BE2C (cell line): Measurements from ENCODE around the gene HOXC5.

Experiments used
- DNase-seq: peaks from one replicate; pipeline ENCODE4 v3.0.0-alpha.2; 2020
- H3K27me3 ChIP-seq: fragments of 250-450 bp; sonication (Bioruptor Pico); 2 replicates; pipeline ENCODE4 v1.5.1; 2020; ENCODE audit warnings: mild to moderate bottlenecking
- H3K36me3 ChIP-seq: fragments of 250-450 bp; sonication (Bioruptor Pico); 2 replicates; pipeline ENCODE4 v1.5.1; 2020; ENCODE audit warnings: mild to moderate bottlenecking
- H3K4me1 ChIP-seq: fragments of 250-450 bp; sonication (Bioruptor Pico); 2 replicates; pipeline ENCODE4 v1.5.1; 2020
- H3K4me3 ChIP-seq: 2 replicates; pipeline ENCODE4 v1.5.1; 2011; ENCODE audit warnings: low read depth, low read length
- H3K9me3 ChIP-seq: fragments of 250-450 bp; sonication (Bioruptor Pico); 2 replicates; pipeline ENCODE4 v1.5.1; 2020
- CTCF ChIP-seq: IDR thresholded peaks from 2 replicates; pipeline ENCODE4 v1.5.1; 2012; ENCODE audit warnings: mild to moderate bottlenecking, low read depth, low read length

Gene HOXC5

GRCh38 chr12:54047160-54047963 lies 14.5 kb downstream of the HOXC5 start:
- no peak for TF ChIP-seq CTCF
- no peak for DNase-seq
- Histone ChIP-seq H3K9me3 (no peaks in the 10 kb centered on the region), H3K27me3 (no peaks in the 10 kb centered on the region), H3K4me1 (peaks cover 25% of the 10 kb centered on the region), H3K4me3 (no peak overlapping the region), H3K36me3 (no peaks in the 10 kb centered on the region)

- Histone ChIP-seq H3K4me1 (peaks cover 25% of the 10 kb centered on the region), H3K36me3 (no peaks in the 10 kb centered on the region), H3K9me3 (no peaks in the 10 kb centered on the region), H3K27me3 (no peaks in the 10 kb centered on the region), H3K4me3 (no peak overlapping the region)
- TF ChIP-seq CTCF: no peak
- DNase-seq: no peak
Observed at GRCh38 chr12:54047964-54048303, 15.1 kb downstream of the HOXC5 start.

GRCh38 chr12:54048406-54049093 lies 15.7 kb downstream of the HOXC5 start:
- TF ChIP-seq CTCF: no peak
- no peaks in the 10 kb centered on the region for H3K36me3 ChIP-seq
- no peak overlapping the region for H3K4me3 ChIP-seq
- H3K9me3 ChIP-seq: no peaks in the 10 kb centered on the region
- no peaks in the 10 kb centered on the region for H3K27me3 ChIP-seq
- no peak for DNase-seq
- peaks cover 24% of the 10 kb centered on the region for H3K4me1 ChIP-seq

- no peak for DNase-seq
- no peaks in the 10 kb centered on the region for H3K9me3 ChIP-seq
- peaks cover 21% of the 10 kb centered on the region for H3K4me1 ChIP-seq
- no peaks in the 10 kb centered on the region for H3K27me3 ChIP-seq
- H3K36me3 ChIP-seq: no peaks in the 10 kb centered on the region
- H3K4me3 ChIP-seq: no peak overlapping the region
- TF ChIP-seq CTCF: no peak
Observed at GRCh38 chr12:54049108-54049507, 16.3 kb downstream of the HOXC5 start.

GRCh38 chr12:54050482-54050810 lies 17.6 kb downstream of the HOXC5 start:
- Histone ChIP-seq H3K4me3 (no peak overlapping the region), H3K27me3 (no peaks in the 10 kb centered on the region), H3K36me3 (no peaks in the 10 kb centered on the region), H3K9me3 (no peaks in the 10 kb centered on the region), H3K4me1 (peaks cover 15% of the 10 kb centered on the region)
- DNase-seq: no peak
- no peak for TF ChIP-seq CTCF
